ENCODE results near the gene FNDC3B. TPM values are rescaled to one million over a fixed set of nuclear protein-coding genes. Genes with fewer than 3 reads are reported as not detected.
A peak's percentile ranks its signal among the peaks of the same experiment; 100 is the strongest.

FNDC3B gene
- total RNA-seq, 1 experiment from 2014 or later = 173 TPM

DNA sequence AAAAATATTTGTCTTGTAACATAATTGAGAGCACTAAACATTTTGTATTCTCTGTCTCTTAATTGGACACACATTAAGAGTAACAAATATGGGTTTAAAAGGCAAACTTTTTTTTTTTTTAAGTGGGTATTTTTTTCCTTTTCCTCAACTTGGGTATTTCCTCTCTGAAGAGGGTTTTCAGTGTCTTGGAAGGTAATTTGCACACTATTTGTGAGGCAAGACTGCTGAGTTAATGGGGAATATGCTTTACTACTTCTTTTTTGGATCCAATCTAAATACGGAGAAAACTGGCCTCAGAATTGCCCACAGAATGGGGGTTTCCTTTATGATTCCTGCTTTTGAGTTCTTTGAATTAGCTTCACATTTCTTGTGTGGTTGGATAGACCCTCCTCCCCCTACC is 105.2 kb downstream of the FNDC3B start:
- BruUV-seq (replicated peaks) = no TSS peak
- H3K4me1 ChIP-seq (ENCODE audit: control insufficient read depth, insufficient read depth, low read length) = peaks cover 82% of the 10 kb centered on the region
- DNase-seq (ENCODE audit: low read depth, low spot score) = no peak
- TF ChIP-seq POLR2AphosphoS5 (IDR thresholded peaks at IDR 0.05; ENCODE audit: low read depth, low read length) (no peak), TCF7L2 (IDR thresholded peaks at IDR 0.05; ENCODE audit: low read depth, low read length) (no peak), SIN3A (IDR thresholded peaks at IDR 0.05; ENCODE audit: borderline replicate concordance, insufficient read depth, low read depth, low read length) (no peak)
- TF ChIP-seq, protein P1, sequence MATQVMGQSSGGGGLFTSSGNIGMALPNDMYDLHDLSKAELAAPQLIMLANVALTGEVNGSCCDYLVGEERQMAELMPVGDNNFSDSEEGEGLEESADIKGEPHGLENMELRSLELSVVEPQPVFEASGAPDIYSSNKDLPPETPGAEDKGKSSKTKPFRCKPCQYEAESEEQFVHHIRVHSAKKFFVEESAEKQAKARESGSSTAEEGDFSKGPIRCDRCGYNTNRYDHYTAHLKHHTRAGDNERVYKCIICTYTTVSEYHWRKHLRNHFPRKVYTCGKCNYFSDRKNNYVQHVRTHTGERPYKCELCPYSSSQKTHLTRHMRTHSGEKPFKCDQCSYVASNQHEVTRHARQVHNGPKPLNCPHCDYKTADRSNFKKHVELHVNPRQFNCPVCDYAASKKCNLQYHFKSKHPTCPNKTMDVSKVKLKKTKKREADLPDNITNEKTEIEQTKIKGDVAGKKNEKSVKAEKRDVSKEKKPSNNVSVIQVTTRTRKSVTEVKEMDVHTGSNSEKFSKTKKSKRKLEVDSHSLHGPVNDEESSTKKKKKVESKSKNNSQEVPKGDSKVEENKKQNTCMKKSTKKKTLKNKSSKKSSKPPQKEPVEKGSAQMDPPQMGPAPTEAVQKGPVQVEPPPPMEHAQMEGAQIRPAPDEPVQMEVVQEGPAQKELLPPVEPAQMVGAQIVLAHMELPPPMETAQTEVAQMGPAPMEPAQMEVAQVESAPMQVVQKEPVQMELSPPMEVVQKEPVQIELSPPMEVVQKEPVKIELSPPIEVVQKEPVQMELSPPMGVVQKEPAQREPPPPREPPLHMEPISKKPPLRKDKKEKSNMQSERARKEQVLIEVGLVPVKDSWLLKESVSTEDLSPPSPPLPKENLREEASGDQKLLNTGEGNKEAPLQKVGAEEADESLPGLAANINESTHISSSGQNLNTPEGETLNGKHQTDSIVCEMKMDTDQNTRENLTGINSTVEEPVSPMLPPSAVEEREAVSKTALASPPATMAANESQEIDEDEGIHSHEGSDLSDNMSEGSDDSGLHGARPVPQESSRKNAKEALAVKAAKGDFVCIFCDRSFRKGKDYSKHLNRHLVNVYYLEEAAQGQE (IDR thresholded peaks at IDR 0.05; ENCODE audit: insufficient read depth in 1 of 2, low read depth in 2 of 2, low read length in 1 of 2) = no peak
- TF ChIP-seq, protein P2, sequence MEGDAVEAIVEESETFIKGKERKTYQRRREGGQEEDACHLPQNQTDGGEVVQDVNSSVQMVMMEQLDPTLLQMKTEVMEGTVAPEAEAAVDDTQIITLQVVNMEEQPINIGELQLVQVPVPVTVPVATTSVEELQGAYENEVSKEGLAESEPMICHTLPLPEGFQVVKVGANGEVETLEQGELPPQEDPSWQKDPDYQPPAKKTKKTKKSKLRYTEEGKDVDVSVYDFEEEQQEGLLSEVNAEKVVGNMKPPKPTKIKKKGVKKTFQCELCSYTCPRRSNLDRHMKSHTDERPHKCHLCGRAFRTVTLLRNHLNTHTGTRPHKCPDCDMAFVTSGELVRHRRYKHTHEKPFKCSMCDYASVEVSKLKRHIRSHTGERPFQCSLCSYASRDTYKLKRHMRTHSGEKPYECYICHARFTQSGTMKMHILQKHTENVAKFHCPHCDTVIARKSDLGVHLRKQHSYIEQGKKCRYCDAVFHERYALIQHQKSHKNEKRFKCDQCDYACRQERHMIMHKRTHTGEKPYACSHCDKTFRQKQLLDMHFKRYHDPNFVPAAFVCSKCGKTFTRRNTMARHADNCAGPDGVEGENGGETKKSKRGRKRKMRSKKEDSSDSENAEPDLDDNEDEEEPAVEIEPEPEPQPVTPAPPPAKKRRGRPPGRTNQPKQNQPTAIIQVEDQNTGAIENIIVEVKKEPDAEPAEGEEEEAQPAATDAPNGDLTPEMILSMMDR (IDR thresholded peaks at IDR 0.05) = no peak
- no peaks in the 10 kb centered on the region for H3K9me3 ChIP-seq (ENCODE audit: control insufficient read depth, insufficient read depth, low read depth, low read length)
- ATAC-seq = no peak
- intact Hi-C loops (cut with micrococcal nuclease; ENCODE audit: unreplicated experiment) = no loop called here
- 0 out of 2 replicates have a peak, but pooled peaks cover 2% of the 10 kb centered on the region for H3K36me3 ChIP-seq (ENCODE audit: control insufficient read depth, insufficient read depth, low read length)
- H3K4me3 ChIP-seq (ENCODE audit: low read depth in 2 of 2, low read length in 2 of 2) = no peak overlapping the region
- CTCF ChIA-PET = no interaction called here
- peak overlapping the region; percentile 97 for H3K27ac ChIP-seq (ENCODE audit: low read length)
- POLR2A ChIA-PET = no interaction called here
- H3K27me3 ChIP-seq (ENCODE audit: control insufficient read depth, insufficient read depth, low read length) = no peaks in the 10 kb centered on the region
- in situ Hi-C loops (cut with HindIII; ENCODE audit: low pct_unique_long_range_greater_than_20kb, low sequenced_read_pairs) = no loop called here

DNA sequence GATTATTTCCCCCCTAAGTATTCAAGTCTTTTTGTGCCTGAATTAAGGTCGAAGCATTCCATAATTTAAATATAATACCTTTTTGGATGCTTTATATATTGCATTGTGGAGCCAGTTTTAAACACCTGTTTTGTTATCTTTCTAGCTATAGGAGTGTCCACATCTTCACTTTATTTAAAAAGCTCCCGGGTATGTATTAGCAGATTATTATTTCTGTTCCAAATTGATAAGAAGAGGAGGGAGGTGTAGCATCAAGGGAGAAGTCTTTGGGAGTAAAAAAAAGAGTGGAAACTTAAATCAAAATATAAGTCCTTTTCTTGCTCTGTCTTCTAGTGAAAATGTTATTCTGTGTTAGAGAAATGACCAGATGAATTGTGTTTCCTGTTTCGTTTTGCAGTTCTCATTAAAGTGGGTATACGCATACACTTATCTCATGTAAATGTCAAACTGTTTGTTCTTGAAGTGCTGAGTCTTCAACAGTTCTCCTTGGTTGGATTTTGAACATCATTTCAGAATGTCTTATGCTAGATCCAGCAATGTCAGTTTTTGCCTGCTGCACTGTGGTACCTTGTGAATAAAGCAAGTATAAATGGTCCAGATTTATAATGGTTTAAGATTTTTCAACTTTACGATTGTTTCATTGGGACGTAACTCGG is 105.8 kb downstream of the FNDC3B start:
- peak overlapping the region; percentile 97 for H3K27ac ChIP-seq (ENCODE audit: low read length)
- H3K4me3 ChIP-seq (ENCODE audit: low read depth in 2 of 2, low read length in 2 of 2) = no peak overlapping the region
- ChIA-PET CTCF (no interaction called here), POLR2A (interaction anchor here (0.6 kb wide), 1 partner anchor 546 kb away, joined by 6 read pairs; no protein-coding TSS in a partner anchor)
- ATAC-seq = no peak
- no peak for DNase-seq (ENCODE audit: low read depth, low spot score)
- H3K36me3 ChIP-seq (ENCODE audit: control insufficient read depth, insufficient read depth, low read length) = 0 out of 2 replicates have a peak, but pooled peaks cover 2% of the 10 kb centered on the region
- peaks cover 78% of the 10 kb centered on the region for H3K4me1 ChIP-seq (ENCODE audit: control insufficient read depth, insufficient read depth, low read length)
- no peaks in the 10 kb centered on the region for H3K27me3 ChIP-seq (ENCODE audit: control insufficient read depth, insufficient read depth, low read length)
- TF ChIP-seq, protein P2 (IDR thresholded peaks at IDR 0.05) = no peak
- TF ChIP-seq, protein P1 (IDR thresholded peaks at IDR 0.05; ENCODE audit: insufficient read depth in 1 of 2, low read depth in 2 of 2, low read length in 1 of 2) = no peak
- TF ChIP-seq TCF7L2 (IDR thresholded peaks at IDR 0.05; ENCODE audit: low read depth, low read length) (no peak), POLR2AphosphoS5 (IDR thresholded peaks at IDR 0.05; ENCODE audit: low read depth, low read length) (no peak), SIN3A (IDR thresholded peaks at IDR 0.05; ENCODE audit: borderline replicate concordance, insufficient read depth, low read depth, low read length) (no peak)
- BruUV-seq (replicated peaks) = no TSS peak
- intact Hi-C loops (cut with micrococcal nuclease; ENCODE audit: unreplicated experiment) (no loop called here), in situ Hi-C loops (cut with HindIII; ENCODE audit: low pct_unique_long_range_greater_than_20kb, low sequenced_read_pairs) (no loop called here)
- no peaks in the 10 kb centered on the region for H3K9me3 ChIP-seq (ENCODE audit: control insufficient read depth, insufficient read depth, low read depth, low read length)
